K562 (cell line): ENCODE data around the gene DAP. TPM values are rescaled to one million over a fixed set of nuclear protein-coding genes. Genes with fewer than 3 reads are reported as not detected.

Source experiments
- ATAC-seq: fragments of 200-7000 bp; cut with Tn5 transposase; 3 replicates; pipeline ENCODE4 v1.9.1; 2020; ENCODE audit warnings: moderate library complexity
- BruUV-seq: library from RNA; stranded (reverse); fragments of 400-500 nt; replicated peaks from 2 replicates; lab custom pipeline; 2021; lab: Mats Ljungman, UMichigan
- CTCF ChIA-PET: fragments of 300-600 bp; formaldehyde crosslinking; extraction: SDS; loops from one replicate; lab custom pipeline; 2021; ENCODE audit warnings: low intra/inter-chr PET ratio; lab: Yijun Ruan, JAX
- POLR2A ChIA-PET: fragments of 300-600, 350-650 bp; sonication (Branson Sonifier 250); formaldehyde crosslinking; extraction: SDS; loops from one replicate; lab custom pipeline; 2021; ENCODE audit warnings: antibody characterized with exemption, inconsistent platforms; lab: Yijun Ruan, JAX
- DNase-seq, 4 experiments: peaks; one replicate each; pipeline versions ENCODE4 v3.0.0 to v3.0.0-alpha.2; 2011 to 2018; ENCODE audit warnings: low spot score in 3 of 4, mixed read lengths in 3 of 4; ENCODE audit errors: extremely low read depth in 1 of 4
- FAIRE-seq: peaks from 2 replicates; lab custom pipeline; 2011; peaks lifted over from hg19 to GRCh38; lab: Jason Lieb, UNC
- H2AFZ ChIP-seq: 2 replicates; pipeline ENCODE4 v1.6.0; 2011; ENCODE audit warnings: low read depth, low read length, control low read depth, inconsistent platforms
- H3K27ac ChIP-seq: fragments of 200-600 bp; 3 replicates; pipeline ENCODE4 v1.8.0; 2011; ENCODE audit warnings: low read depth, mild to moderate bottlenecking, control low read depth, inconsistent platforms, low read length, moderate library complexity, mixed read lengths; ENCODE audit errors: extremely low read depth
- H3K27me3 ChIP-seq, 2 experiments: fragments of 300-600 bp in 1 of 2; 2 replicates in 1 of 2; 3 replicates in 1 of 2; pipeline versions ENCODE4 v1.6.0 to v1.8.0; 2011; ENCODE audit warnings: inconsistent platforms in 2 of 2, low read length in 2 of 2, mild to moderate bottlenecking in 1 of 2, mixed read lengths in 1 of 2, moderate library complexity in 1 of 2; ENCODE audit not compliant: control insufficient read depth in 2 of 2, insufficient read depth in 2 of 2
- H3K36me3 ChIP-seq: fragments of 300-600 bp; 3 replicates; pipeline ENCODE4 v1.8.0; 2011; ENCODE audit warnings: mild to moderate bottlenecking, low read length, inconsistent platforms; ENCODE audit not compliant: control insufficient read depth, insufficient read depth
- H3K4me1 ChIP-seq, 2 experiments: fragments of 200-600 bp in 1 of 2; replicated peaks in 1 of 2; 2 replicates in 1 of 2; 3 replicates in 1 of 2; pipeline versions ENCODE4 v1.5.1 to v1.8.0; 2011; ENCODE audit warnings: inconsistent platforms in 2 of 2, low read length in 2 of 2, mild to moderate bottlenecking in 1 of 2, mixed read lengths in 1 of 2, moderate library complexity in 1 of 2; ENCODE audit not compliant: control insufficient read depth in 2 of 2, insufficient read depth in 2 of 2
- H3K4me2 ChIP-seq: 2 replicates; pipeline ENCODE4 v1.6.1; 2011; ENCODE audit warnings: low read length, control low read depth, inconsistent platforms, mixed read lengths; ENCODE audit not compliant: insufficient read depth
- H3K4me3 ChIP-seq: fragments of 200-600 bp; sonication (generic), shearing (Covaris generic); 2 replicates; pipeline ENCODE4 v1.5.1; 2016; ENCODE audit warnings: control low read depth, inconsistent platforms
- H3K79me2 ChIP-seq: fragments of 200-600 bp; 3 replicates; pipeline ENCODE4 v1.8.0; 2011; ENCODE audit warnings: low read length, inconsistent platforms; ENCODE audit not compliant: control insufficient read depth, insufficient read depth
- H3K9ac ChIP-seq, 2 experiments: 2 replicates each; pipeline versions ENCODE4 v1.6.0 to v1.6.1; 2011; ENCODE audit warnings: low read depth in 2 of 2, low read length in 2 of 2, control low read depth in 1 of 2, inconsistent platforms in 1 of 2, mild to moderate bottlenecking in 1 of 2, mixed read lengths in 1 of 2; ENCODE audit not compliant: insufficient read depth in 1 of 2
- H3K9me1 ChIP-seq: one replicate; pipeline ENCODE4 v1.6.0; 2011; ENCODE audit warnings: inconsistent platforms, mild to moderate bottlenecking, low read length, moderate library complexity; ENCODE audit not compliant: control insufficient read depth, insufficient read depth
- H3K9me3 ChIP-seq: replicated peaks from 2 replicates; pipeline ENCODE4 v1.5.1; 2011; ENCODE audit warnings: low read depth, low read length, inconsistent platforms; ENCODE audit not compliant: control insufficient read depth, insufficient read depth
- H4K20me1 ChIP-seq: replicated peaks from 2 replicates; pipeline ENCODE4 v1.6.1; 2011; ENCODE audit warnings: low read length, inconsistent platforms, mixed read lengths; ENCODE audit not compliant: control insufficient read depth, insufficient read depth
- FOXA3 ChIP-seq, 2 experiments: fragments of 450-650 bp in 1 of 2; sonication (generic) in 1 of 2; formaldehyde crosslinking; IDR thresholded peaks in 1 of 2; conservative IDR thresholded peaks in 1 of 2; 2 replicates each; pipeline versions ENCODE4 v1.4.0 to v1.8.0; 2020 to 2022; ENCODE audit warnings: mild to moderate bottlenecking in 2 of 2, missing genetic modification reagents in 1 of 2
- LCOR ChIP-seq: sonication (generic); formaldehyde crosslinking; IDR thresholded peaks from 2 replicates; pipeline ENCODE4 v1.8.0; 2022; ENCODE audit warnings: mild to moderate bottlenecking, missing genetic modification reagents
- ZC3H4 ChIP-seq: sonication (generic); formaldehyde crosslinking; IDR thresholded peaks from 2 replicates; pipeline ENCODE4 v1.9.0; 2021; ENCODE audit warnings: missing genetic modification reagents, borderline replicate concordance
- WGBS: fragments of 100-300 bp; shearing (Covaris generic); methylation state at CpG from one replicate; pipeline ENCODE4 v1.1.6; 2016; ENCODE audit warnings: low coverage, mixed read lengths; ENCODE audit not compliant: insufficient coverage; ENCODE audit errors: missing lambda C conversion rate; 5-methylcytosine and 5-hydroxymethylcytosine counted together
- in situ Hi-C: fragments of 300-500 bp; cut with MboI; formaldehyde crosslinking; loops from 4 replicates; pipeline ENCODE4 v1.15.0; 2018; ENCODE audit warnings: inconsistent platforms, mixed read lengths
- intact Hi-C: fragments of 100-400 bp; cut with micrococcal nuclease; formaldehyde crosslinking; loops from 2 replicates; pipeline ENCODE4 v1.14.2; 2022
- polyA plus RNA-seq, 8 experiments: library from polyadenylated mRNA; depleted of rRNA in 4 of 8; stranded (reverse) in 5 of 8; unstranded in 3 of 8; fragments of >200 nt; fragmentation: Nextera tagmentation in 2 of 8; fragmentation: Illumina TruSeq in 1 of 8; extraction: Ambion mirVana in 2 of 8; extraction: Trizol in 1 of 8; gene quantifications; 2 replicates each; pipeline versions ENCODE4 v1.2.1 to v1.2.3, GENCODE V29; 2011 to 2014; ENCODE audit warnings: inconsistent platforms in 1 of 8, missing spikeins in 1 of 8
- total RNA-seq, 7 experiments: library from RNA; depleted of rRNA in 6 of 7; stranded (reverse); fragments of >200 nt in 6 of 7; fragmentation: Illumina TruSeq in 2 of 7; extraction: Trizol in 2 of 7; gene quantifications; 2 replicates each; pipeline versions ENCODE4 v1.2.1 to v1.2.3, GENCODE V29; 2011 to 2021; ENCODE audit warnings: low replicate concordance in 1 of 7
- TF ChIP-seq, protein P1 (sequence below): sonication (generic); formaldehyde crosslinking; IDR thresholded peaks from 2 replicates; pipeline ENCODE4 v1.8.0; 2022; ENCODE audit warnings: mild to moderate bottlenecking, missing genetic modification reagents
- TF ChIP-seq, protein P2 (sequence below): fragments of 450-650 bp; formaldehyde crosslinking; IDR thresholded peaks from 2 replicates; pipeline ENCODE4 v1.4.0; 2022; ENCODE audit warnings: mild to moderate bottlenecking, moderate library complexity
- TF ChIP-seq, protein P3 (sequence below): sonication (generic); formaldehyde crosslinking; IDR thresholded peaks from 2 replicates; pipeline ENCODE4 v1.8.0; 2022; ENCODE audit warnings: mild to moderate bottlenecking, missing genetic modification reagents
- TF ChIP-seq, protein P4 (sequence below): fragments of 450-650 bp; IDR thresholded peaks from 2 replicates; pipeline ENCODE4 v1.6.1; 2018; ENCODE audit warnings: mild to moderate bottlenecking, low read depth; ENCODE audit not compliant: partially characterized antibody
- TF ChIP-seq, protein P5 (sequence below): fragments of 450-650 bp; IDR thresholded peaks from 2 replicates; pipeline ENCODE4 v1.6.1; 2017; ENCODE audit warnings: antibody characterized with exemption, mild to moderate bottlenecking

Gene DAP
- total and polyA plus RNA-seq, 9 of the 15 experiments (the other 6 are each of a cell fraction or from before 2014, with no cell fraction given), result 14.1 to 151 (median 34.5) TPM

DNA sequence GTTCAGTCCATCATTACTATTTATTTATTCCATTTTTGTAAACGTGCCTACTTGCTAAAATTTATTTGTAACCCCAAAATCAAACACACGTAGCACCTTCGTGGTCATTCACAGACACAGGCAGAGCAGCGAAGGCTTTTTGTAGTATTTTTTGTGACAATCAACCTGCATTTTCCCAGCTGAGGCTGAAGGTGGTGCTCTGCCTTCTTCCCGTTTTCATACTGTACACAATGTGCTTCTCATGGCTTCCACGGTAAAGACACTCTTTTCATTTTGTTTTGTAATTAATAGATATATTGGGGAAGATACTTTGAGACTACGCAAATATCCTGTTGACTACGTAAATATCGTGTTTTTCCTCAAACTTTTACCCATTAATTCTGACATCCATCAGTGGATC lies 19.4 kb downstream of the DAP start (continued):
- TF ChIP-seq, protein P1, sequence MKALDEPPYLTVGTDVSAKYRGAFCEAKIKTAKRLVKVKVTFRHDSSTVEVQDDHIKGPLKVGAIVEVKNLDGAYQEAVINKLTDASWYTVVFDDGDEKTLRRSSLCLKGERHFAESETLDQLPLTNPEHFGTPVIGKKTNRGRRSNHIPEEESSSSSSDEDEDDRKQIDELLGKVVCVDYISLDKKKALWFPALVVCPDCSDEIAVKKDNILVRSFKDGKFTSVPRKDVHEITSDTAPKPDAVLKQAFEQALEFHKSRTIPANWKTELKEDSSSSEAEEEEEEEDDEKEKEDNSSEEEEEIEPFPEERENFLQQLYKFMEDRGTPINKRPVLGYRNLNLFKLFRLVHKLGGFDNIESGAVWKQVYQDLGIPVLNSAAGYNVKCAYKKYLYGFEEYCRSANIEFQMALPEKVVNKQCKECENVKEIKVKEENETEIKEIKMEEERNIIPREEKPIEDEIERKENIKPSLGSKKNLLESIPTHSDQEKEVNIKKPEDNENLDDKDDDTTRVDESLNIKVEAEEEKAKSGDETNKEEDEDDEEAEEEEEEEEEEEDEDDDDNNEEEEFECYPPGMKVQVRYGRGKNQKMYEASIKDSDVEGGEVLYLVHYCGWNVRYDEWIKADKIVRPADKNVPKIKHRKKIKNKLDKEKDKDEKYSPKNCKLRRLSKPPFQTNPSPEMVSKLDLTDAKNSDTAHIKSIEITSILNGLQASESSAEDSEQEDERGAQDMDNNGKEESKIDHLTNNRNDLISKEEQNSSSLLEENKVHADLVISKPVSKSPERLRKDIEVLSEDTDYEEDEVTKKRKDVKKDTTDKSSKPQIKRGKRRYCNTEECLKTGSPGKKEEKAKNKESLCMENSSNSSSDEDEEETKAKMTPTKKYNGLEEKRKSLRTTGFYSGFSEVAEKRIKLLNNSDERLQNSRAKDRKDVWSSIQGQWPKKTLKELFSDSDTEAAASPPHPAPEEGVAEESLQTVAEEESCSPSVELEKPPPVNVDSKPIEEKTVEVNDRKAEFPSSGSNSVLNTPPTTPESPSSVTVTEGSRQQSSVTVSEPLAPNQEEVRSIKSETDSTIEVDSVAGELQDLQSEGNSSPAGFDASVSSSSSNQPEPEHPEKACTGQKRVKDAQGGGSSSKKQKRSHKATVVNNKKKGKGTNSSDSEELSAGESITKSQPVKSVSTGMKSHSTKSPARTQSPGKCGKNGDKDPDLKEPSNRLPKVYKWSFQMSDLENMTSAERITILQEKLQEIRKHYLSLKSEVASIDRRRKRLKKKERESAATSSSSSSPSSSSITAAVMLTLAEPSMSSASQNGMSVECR (CRISPR knock-in tag), result no peak
- no peak for TF ChIP-seq ZC3H4 (CRISPR knock-in tag)

DNA sequence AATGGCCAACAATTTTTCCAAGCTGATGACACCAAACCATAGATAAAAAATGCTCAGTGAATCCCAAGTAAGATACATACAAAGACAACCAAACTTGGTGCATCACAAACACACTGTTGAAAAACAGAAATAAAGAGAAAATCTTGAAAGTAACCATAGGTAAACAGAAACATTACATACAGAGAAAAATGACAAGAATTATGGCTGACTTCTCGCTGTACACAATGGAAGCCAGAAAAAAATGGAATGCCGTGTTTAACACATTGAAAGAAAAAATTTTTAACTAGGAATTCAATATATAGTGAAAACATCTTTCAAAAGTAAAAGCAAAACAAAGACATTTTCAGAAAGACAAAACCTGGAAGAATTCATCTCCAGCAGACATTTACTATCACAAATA lies 20.6 kb downstream of the DAP start:
- no TSS peak for BruUV-seq
- no peak for DNase-seq
- H3K4me3 ChIP-seq, result no peak overlapping the region
- H3K79me2 ChIP-seq, result peaks cover 57% of the 10 kb centered on the region
- H3K9ac ChIP-seq, result no peak overlapping the region
- H3K9me1 ChIP-seq, result no peaks in the 10 kb centered on the region
- intact Hi-C loops (no loop called here), in situ Hi-C loops (no loop called here)
- no peak overlapping the region for H3K4me2 ChIP-seq
- no peak overlapping the region for H3K27ac ChIP-seq
- peaks cover 19 to 23% of the 10 kb centered on the region in 2 experiments for H3K4me1 ChIP-seq
- no peaks in the 10 kb centered on the region for H3K27me3 ChIP-seq
- no peak for FAIRE-seq
- no peak for ATAC-seq
- ChIA-PET CTCF (no interaction called here), POLR2A (no interaction called here)
- H3K36me3 ChIP-seq, result peaks cover 85% of the 10 kb centered on the region
- peaks cover 25% of the 10 kb centered on the region for H3K9me3 ChIP-seq
- no peak overlapping the region for H2AFZ ChIP-seq
- WGBS, result 82% methylated on average over 2 of the region's 2 CpGs
- no peaks in the 10 kb centered on the region for H4K20me1 ChIP-seq
- TF ChIP-seq, protein P2, sequence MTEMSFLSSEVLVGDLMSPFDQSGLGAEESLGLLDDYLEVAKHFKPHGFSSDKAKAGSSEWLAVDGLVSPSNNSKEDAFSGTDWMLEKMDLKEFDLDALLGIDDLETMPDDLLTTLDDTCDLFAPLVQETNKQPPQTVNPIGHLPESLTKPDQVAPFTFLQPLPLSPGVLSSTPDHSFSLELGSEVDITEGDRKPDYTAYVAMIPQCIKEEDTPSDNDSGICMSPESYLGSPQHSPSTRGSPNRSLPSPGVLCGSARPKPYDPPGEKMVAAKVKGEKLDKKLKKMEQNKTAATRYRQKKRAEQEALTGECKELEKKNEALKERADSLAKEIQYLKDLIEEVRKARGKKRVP, result no peak
- TF ChIP-seq, protein P3, sequence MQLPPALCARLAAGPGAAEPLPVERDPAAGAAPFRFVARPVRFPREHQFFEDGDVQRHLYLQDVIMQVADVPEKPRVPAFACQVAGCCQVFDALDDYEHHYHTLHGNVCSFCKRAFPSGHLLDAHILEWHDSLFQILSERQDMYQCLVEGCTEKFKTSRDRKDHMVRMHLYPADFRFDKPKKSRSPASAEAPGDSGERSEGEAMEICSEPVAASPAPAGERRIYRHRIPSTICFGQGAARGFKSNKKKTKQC, result no peak
- TF ChIP-seq, protein P4, sequence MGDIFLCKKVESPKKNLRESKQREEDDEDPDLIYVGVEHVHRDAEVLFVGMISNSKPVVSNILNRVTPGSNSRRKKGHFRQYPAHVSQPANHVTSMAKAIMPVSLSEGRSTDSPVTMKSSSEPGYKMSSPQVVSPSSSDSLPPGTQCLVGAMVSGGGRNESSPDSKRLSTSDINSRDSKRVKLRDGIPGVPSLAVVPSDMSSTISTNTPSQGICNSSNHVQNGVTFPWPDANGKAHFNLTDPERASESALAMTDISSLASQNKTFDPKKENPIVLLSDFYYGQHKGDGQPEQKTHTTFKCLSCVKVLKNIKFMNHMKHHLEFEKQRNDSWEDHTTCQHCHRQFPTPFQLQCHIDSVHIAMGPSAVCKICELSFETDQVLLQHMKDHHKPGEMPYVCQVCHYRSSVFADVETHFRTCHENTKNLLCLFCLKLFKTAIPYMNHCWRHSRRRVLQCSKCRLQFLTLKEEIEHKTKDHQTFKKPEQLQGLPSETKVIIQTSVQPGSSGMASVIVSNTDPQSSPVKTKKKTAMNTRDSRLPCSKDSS, result peak; percentile 67
- no peak for TF ChIP-seq LCOR (CRISPR knock-in tag)
- TF ChIP-seq, protein P5, sequence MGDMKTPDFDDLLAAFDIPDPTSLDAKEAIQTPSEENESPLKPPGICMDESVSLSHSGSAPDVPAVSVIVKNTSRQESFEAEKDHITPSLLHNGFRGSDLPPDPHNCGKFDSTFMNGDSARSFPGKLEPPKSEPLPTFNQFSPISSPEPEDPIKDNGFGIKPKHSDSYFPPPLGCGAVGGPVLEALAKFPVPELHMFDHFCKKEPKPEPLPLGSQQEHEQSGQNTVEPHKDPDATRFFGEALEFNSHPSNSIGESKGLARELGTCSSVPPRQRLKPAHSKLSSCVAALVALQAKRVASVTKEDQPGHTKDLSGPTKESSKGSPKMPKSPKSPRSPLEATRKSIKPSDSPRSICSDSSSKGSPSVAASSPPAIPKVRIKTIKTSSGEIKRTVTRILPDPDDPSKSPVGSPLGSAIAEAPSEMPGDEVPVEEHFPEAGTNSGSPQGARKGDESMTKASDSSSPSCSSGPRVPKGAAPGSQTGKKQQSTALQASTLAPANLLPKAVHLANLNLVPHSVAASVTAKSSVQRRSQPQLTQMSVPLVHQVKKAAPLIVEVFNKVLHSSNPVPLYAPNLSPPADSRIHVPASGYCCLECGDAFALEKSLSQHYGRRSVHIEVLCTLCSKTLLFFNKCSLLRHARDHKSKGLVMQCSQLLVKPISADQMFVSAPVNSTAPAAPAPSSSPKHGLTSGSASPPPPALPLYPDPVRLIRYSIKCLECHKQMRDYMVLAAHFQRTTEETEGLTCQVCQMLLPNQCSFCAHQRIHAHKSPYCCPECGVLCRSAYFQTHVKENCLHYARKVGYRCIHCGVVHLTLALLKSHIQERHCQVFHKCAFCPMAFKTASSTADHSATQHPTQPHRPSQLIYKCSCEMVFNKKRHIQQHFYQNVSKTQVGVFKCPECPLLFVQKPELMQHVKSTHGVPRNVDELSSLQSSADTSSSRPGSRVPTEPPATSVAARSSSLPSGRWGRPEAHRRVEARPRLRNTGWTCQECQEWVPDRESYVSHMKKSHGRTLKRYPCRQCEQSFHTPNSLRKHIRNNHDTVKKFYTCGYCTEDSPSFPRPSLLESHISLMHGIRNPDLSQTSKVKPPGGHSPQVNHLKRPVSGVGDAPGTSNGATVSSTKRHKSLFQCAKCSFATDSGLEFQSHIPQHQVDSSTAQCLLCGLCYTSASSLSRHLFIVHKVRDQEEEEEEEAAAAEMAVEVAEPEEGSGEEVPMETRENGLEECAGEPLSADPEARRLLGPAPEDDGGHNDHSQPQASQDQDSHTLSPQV, result 0 out of 2 replicates have a peak, but pooled peaks have one; percentile 14
- TF ChIP-seq FOXA3 (CRISPR knock-in tag; conservative IDR thresholded peaks at IDR 0.05 in 1 of 2, IDR thresholded peaks at IDR 0.05 in 1 of 2), result no peak
